ACHN (cell line): ENCODE measurements around the gene MINDY3.
"Not testable (repeated sequence)": the region's sequence is repeated elsewhere in the genome, so short reads cannot be mapped to it uniquely, and the experiment has no call there.

Source experiments
- DNase-seq: peaks from one replicate; pipeline ENCODE4 v3.0.0-alpha.2; 2015
- in situ Hi-C: cut with HindIII; loops from 2 replicates; pipeline ENCODE4 v1.10.0; 2017; ENCODE audit warnings: low sequenced_read_pairs, low pct_ligation_motif_present, low pct_unique_long_range_greater_than_20kb

MINDY3 gene

DNA sequence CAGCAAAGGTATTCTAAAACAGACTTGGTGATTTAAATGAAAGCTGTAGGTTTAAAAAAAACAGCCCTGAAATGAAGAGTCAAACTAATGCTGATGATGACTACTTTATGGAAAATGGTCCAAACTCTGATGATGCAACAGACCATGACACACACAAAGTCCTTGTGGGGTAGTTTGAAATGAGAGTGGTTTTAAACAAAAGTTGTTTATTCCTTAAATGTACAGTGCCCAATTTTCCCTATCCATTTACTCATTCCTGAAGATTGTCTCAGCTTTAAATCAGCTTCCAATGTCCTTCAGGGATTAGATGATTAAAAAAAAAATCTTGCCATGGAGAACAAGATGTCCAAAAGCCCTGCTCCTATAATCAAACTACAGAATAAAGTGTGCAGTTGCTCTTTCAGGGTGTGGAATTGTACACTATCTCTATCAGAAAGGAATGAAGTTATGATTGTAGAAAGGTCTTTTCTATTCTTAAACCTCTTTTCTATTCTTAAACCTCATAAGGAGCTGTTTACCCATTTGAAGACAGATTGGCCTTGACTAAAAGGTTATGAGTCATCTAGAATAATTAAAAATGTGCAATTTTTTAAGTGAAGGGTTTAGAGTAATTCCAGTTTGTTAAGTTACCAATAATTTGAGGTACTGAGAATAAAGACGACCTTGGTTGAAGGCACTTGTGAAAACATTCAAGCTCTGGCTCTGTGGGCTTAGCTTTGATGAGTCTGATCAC, 70.3 kb downstream of the MINDY3 start:
- no peak for DNase-seq
- in situ Hi-C loops, result no loop called here

DNA sequence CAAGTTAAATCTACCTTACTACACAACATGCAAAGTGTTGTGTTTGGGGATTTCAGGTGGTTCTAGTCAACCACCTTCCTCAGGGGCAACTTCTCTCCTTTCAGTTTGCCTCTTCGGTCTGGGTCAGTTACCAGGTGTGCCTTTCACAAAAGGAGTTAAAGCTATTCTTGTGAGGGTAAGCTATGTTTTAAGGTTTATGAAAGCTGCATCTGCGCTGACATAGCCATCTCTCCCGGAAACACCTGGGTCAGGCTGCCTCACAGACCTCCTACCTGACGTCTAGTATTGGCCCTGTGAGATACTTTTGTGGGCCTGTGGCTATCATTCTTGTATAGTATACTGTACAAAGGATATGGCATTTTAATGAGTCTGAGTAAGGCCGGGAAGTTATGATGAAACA, 72.9 kb downstream of the MINDY3 start:
- no peak for DNase-seq
- in situ Hi-C loops, result no loop called here

DNA sequence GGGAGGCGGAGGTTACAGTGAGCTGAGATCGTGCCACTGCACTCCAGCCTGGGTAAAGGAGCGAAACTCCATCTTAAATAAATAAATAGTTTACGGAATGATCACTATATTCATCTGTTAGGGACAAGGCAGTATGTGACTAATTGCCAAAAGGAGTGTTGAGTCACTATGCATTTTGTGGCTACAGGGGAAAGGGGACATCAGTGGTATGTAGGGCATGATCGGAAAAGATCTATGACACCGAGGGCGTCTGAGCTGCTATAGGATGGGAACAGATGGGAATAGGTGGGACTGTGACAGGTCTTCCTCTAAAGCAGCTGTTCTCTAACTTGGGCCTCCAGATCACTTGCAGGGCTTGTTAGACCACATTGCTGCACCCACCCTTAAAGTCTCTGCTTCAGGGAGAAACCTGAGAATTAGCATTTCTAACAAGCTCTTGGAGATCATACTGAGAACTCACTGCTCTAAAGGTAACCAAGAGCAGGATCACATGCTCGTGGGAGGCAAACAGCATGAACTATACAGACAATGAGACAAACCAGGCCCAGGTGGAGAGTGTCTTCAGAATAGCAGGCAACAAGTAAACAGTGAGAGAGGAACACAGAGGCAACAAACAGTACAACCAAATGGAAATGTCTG, 75.5 kb downstream of the MINDY3 start:
- in situ Hi-C loops, result no loop called here
- no peak for DNase-seq

DNA sequence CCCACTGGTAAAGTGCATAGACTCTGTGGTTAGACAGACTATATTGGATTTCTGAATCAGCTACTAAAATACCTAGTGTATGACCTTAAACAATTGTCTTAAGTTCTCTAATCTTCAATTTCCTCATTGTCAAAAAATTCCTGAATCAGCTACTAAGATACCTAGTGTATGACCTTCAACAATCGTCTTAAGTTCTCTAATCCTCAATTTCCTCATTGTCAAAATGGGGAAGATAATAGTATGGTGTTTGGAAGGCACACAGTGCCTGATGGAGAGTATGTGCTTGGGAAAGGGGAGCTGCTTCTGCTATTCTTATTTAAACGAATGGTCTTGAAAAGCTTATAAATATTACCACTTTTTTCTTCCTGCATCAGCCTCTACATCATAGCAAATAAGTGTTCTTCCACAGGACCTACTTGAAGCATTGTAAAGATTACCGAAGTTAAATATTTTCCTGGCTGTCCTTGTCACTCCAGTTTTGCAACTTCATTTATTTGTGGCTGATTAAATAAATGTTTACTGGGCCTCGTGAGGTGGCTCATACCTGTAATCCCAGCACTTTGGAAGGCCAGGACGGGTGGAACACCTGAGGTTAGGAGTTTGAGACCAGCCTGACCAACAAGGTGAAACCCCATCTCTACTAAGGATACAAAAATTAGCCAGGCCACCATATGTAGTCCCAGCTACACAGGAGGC, 76.2 kb downstream of the MINDY3 start:
- in situ Hi-C loops, result no loop called here
- DNase-seq, result no peak

DNA sequence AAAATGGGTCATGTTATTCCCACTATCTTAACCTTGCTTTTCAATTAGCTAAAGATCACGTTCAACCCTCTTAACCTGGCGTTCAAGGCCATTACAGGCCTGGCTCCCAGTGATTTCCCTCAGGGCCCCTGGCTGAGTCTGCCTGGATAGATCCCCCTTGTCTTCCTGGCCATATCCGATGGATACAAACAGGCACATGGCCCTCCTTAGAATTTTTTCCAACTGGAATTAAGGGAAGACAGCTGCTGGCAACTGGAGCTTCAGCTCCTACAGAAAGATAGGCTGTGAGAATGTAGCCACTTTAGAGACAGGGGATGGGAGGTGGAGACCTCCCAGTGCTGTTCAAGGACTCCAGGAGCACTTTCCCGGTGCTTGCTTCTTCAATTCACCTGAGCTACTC, 77.5 kb downstream of the MINDY3 start:
- in situ Hi-C loops, result no loop called here

DNA sequence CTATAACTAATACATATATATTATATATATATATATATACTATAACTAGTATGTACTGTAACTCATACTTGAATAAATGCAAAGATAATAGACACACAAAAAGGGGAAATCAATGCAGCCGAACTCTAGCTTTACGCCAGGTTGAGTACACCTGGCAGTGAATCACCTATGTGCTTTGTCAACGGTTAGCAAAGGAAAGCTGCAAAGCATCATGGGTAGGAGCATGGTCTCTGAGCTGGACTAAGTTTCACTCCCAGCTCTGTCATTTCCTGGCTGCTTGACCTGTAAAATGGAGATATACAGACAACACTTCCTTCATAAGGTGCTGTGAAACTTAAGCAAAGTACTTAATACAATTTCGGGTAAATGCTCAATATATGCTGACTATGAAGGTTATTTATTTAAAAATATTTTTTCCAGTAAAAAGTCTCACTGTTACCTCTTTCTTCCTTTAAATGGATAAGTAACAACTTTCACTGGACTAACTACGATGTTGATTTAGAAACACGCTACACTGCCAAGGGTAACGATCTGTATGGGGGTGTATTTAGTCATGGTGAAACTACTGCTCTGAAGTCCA, 78.8 kb downstream of the MINDY3 start:
- in situ Hi-C loops, result no loop called here
- DNase-seq, result no peak

More for the DNA sequence above, 77.5 kb downstream of the MINDY3 start:
- DNase-seq, result no peak

DNA sequence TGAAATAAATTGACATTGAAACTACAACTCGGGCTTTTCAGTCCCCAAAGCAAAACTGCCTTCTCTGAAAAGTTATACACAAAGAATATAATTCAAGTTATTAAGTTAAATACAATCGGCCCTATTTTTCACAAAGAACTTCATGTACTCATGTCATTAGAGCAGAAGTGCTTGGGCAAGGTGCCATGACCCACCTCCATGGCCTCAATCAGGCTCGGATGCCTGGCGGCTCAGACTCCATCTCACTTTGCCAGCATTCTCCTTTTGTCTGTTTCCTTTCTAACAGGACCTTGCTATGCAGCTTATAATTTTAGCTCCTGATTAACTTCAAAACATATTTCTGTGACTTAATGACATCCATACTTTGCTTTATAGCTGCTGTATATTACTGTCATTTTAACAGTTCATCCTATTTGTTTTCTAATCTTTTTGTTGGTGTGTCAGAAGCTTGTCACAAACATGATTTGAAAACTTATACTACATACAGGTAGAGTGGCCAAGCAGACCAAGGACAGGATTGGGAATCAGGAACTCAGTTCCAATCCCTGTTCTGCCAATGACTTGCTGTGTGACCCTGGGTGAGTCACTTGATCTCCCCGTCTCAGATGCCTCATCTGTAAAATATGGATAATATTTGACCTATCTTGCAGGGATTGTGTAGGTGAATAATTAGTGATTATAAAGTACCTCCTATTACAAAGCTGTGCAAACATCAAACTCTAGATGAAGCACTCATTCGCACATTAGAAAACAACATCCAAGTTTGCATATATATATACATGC, 79.8 kb downstream of the MINDY3 start:
- DNase-seq, result no peak
- in situ Hi-C loops, result no loop called here

DNA sequence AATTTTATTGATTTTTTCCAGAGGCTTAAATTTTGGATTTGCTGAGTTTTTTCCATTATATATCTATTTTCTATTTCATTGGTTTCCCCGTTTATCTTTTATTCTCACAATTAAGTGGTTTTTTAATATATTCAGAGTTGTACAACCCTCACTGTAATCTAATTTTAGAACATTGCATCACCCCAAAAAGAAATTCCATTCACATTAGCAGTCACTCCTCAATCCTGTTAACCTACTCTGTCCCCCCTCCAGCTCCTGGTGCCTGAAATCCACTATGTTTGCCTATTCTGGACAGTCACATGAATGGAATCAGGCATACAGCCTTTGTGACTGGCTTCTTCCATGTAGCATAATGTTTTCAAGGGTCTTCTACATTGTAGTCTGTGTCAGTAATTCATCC, 84.8 kb downstream of the MINDY3 start:
- in situ Hi-C loops, result no loop called here
- DNase-seq, result no peak

DNA sequence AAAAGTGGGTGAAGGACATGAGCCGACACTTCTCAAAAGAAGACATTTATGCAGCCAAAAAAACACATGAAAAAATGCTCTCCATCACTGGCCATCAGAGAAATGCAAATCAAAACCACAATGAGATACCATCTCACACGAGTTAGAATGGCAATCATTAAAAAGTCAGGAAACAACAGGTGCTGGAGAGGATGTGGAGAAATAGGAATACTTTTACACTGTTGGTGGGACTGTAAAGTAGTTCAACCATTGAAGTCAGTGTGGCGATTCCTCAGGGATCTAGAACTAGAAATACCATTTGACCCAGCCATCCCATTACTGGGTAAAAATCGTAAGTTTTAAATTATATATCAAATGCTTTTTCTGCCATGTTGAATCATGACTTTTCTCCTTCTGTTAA, 85.8 kb downstream of the MINDY3 start:
- in situ Hi-C loops, DNase-seq: not testable (repeated sequence)

DNA sequence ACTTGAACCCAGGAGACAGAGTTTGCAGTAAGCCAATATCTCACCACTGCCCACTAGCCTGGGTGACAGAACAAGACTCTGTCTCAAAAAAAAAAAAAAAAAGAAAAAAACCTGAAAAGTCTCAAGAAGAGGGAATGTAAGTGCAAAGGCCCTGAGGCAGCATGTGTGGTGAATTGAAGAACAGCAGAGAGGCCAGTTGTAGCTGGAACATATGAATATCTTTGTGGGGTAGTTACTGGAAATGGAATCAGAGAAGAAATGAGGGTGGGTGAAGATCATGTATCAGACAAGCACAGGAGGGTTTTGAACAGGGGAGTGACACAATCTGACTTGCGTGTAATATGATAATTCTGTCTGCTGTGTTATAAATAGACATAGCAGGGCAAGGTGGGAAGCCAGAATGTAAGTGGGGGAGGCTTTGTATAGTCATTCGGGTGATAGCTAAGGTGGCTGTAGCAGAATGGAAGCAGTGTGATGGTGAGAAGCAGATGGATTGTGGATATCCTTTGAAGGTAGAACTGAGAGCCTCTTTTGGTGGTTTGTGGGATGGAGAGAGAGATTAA, 95.3 kb downstream of the MINDY3 start:
- no peak for DNase-seq

DNA sequence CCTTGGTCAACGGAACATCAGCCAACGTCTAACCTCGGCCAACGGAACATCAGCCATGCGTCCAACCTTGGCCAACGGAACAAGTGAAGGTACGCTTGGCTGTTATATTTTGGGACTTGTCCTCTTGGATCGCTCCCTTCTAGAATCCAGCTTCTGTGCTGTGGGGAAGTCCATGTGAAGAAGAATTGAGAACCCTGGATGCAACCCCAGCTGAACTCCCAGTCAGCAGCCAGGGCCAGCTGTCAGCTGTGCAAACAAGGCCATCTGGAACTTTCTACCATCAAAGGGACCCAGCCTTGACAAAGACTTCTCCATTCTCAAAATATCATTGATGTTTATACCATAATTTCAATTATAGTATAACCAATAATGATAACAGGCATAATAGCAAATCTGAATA, 97.3 kb downstream of the MINDY3 start:
- no peak for DNase-seq
- in situ Hi-C loops, result no loop called here

More for the DNA sequence above, 95.3 kb downstream of the MINDY3 start:
- in situ Hi-C loops, result no loop called here

DNA sequence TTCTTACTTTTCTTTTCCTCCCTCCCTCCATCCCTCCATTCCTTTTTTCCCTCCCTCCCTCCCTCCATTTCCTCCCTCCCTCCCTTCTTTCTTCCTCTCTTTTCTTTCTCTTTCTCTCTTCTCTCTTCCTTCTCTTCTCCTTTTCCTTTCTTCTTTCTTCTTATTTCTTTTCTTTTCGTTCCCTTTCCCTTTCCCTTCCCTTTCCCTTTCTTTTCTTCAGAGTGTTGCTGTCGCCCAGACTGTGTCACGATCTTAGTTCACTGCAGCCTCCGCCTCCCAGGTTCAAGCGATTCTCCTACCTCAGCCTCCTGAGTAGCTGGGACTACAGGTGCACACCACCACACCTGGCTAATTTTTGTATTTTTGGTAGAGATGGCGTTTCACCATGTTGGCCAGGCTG, 98.1 kb downstream of the MINDY3 start:
- DNase-seq, in situ Hi-C loops: not testable (repeated sequence)

DNA sequence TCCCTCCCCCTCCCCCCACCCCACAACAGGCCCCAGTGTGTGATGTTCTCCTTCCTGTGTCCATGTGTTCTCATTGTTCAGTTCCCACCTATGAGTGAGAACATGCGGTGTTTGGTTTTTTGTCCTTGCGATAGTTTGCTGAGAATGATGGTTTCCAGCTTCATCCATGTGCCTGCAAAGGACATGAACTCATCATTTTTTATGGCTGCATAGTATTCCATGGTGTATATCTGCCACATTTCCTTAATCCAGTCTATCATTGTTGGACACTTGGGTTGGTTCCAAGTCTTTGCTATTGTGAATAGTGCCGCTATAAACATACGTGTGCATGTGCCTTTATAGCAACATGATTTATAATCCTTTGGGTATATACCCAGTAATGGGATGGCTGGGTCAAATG, 99.1 kb downstream of the MINDY3 start:
- DNase-seq, in situ Hi-C loops: not testable (repeated sequence)

DNA sequence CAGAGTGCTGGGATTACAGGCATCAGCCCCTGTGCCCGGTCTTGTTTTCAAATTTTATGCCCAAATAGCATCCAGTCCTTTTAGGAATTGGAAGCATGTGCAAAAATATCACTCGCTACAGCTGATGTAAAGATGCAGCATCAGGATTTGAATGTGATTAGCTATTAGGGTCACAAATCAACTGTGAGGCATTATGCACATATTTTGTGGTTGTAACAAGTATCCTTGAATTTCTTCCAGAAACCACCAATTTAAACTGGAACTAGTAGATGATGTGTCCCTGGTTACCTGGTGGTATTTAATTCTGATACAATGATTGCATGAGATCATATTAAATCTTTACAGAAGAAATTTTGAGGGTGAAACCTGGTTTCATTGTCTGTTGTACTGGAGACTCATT, 99.6 kb downstream of the MINDY3 start:
- no peak for DNase-seq
- in situ Hi-C loops, result no loop called here

DNA sequence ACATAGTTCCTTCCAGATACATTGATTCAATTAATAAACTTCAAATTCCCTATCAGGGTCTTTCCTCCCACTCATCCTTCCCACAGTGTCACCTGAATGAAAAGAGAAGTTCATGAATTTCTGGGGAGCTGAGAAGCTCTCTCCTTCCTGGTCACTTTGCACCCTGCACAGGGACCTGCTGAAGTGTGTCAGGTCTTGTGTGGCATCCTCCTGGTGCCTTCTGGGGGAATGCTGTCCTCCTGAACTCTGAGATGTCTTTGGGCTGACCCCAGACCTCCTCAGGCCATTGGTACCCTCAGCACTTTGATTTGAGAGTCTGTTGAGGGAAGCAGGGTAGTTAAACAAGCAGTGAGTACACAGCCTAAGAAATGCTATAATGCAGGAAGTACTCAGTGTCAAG, 101.0 kb downstream of the MINDY3 start:
- no peak for DNase-seq
- in situ Hi-C loops, result no loop called here

DNA sequence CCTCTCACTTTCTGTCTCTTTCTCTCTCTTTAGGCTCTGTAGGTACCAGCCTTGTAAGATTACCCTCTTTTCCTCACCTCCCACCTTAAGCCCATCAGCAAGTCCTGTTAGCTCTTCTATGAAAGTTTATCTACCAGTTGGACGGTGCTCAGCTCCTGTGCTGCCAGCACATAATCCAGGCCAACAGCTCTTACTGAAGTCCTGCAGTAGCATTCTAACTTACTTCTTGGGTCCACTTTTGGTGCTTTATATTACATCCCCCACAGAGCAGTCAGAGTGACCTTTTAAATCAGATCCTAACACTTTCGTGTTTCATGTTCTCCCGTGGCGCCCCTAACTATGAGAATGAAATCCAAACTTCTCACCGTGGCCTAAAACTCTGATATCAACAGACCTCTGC, 101.7 kb downstream of the MINDY3 start:
- DNase-seq, result no peak
- in situ Hi-C loops, result no loop called here

DNA sequence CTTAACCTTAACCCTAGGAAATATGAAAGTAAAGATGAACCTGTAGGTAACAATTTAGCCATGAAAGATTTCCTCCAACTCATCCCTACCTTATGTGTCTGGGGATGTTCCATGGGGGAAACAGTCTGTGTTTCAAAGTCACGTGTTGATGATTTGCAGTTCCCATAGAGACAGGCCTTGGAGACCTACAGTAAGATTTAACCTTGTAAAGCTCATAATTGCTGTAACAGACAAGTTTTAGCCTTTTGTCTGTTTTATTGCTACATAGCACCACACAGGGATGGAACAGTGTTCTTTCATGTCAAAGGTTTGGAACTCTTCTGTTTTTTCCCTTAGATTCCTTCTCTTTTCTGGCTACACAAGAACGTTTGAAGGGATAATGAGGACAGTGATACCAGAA, 105.4 kb downstream of the MINDY3 start:
- in situ Hi-C loops, result no loop called here
- no peak for DNase-seq

DNA sequence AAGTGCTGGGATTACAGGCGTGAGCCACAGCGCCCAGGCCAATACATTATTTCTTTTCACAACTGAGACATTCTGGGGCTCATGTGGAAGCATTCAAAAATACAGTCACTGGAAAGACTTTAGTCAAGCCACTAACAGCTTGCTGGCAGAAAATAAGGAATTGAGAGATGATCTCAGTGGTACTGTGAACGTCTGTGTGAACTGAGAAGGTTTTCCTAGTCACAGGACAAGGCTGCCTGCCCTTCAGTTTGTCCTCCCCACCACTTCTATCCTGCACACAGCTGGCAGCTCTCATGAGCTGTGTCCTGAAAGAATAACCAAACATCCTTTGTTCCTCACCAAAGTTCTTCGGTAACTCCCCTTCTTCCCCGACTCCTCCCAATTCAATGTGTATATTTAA, 109.3 kb downstream of the MINDY3 start:
- in situ Hi-C loops, result no loop called here
- no peak for DNase-seq
